Measurements from ENCODE around the gene GALNT18.

GALNT18 gene

DNA sequence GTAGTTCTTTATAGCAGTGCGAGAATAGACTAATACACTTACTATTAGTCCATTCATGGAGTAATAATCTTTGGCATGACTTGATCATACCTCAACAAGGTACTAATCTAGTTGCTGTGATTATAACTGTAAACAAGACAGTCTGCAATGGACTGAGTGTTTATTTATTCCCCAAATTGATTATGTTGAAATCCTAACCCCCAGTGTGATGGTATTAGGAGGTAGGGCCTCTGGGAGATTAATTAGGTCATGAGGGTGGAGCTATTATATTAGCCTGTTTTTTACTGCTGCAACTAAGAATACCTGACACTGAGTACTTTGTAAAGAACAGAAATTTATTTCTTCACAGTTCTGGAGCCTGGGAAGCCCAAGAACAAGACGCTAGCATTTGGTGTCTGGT lies 237.8 kb downstream of the GALNT18 start:
- ChIA-PET CTCF (no interaction called here), POLR2A (no interaction called here)
- TF ChIP-seq, protein P1, sequence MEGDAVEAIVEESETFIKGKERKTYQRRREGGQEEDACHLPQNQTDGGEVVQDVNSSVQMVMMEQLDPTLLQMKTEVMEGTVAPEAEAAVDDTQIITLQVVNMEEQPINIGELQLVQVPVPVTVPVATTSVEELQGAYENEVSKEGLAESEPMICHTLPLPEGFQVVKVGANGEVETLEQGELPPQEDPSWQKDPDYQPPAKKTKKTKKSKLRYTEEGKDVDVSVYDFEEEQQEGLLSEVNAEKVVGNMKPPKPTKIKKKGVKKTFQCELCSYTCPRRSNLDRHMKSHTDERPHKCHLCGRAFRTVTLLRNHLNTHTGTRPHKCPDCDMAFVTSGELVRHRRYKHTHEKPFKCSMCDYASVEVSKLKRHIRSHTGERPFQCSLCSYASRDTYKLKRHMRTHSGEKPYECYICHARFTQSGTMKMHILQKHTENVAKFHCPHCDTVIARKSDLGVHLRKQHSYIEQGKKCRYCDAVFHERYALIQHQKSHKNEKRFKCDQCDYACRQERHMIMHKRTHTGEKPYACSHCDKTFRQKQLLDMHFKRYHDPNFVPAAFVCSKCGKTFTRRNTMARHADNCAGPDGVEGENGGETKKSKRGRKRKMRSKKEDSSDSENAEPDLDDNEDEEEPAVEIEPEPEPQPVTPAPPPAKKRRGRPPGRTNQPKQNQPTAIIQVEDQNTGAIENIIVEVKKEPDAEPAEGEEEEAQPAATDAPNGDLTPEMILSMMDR (IDR thresholded peaks at IDR 0.05; ENCODE audit: control extremely low read depth, extremely low read depth, low read depth, missing control alignments): no peak
- DNase-seq (ENCODE audit: extremely low spot score): no peak

DNA sequence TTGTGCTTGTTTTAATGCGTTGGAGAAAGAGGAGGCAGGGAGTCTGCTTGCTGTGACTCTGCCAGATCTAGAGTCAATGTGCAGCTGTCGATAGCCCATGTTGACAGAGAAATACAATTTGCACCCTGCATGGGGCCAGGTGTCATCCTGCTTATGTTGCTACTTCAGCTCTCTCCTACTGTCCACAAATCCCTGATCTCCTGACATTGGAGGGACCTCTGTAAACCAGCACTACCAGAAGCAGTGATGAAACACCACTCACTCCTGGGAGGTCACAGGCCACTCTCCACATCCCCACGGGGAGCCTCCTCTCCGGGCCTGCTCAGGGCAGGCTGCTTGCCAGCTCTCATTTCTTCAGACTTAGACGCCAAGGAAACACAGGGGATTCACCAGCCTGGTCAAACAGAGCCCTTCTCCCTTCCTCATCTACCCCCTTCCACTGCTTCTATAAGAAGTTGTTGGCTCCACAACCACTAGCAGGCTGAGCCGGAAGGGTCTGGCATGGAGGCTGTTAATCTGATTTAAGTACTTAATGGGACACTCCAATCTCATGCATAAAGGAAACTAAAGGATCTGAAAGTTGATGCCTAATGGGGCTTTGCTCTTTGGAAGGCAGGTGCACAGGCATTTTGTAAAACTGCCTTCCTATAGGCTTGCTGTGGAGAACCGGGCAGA lies 238.8 kb downstream of the GALNT18 start:
- no peak for DNase-seq (ENCODE audit: extremely low spot score)
- CTCF ChIA-PET: no interaction called here
- POLR2A ChIA-PET: no interaction called here

GRCh38 chr11:11381471-11382105 lies 240.2 kb downstream of the GALNT18 start:
- ChIA-PET POLR2A (no interaction called here), CTCF (interaction anchor here (0.7 to 1.1 kb wide), 2 partner anchors 21 to 39 kb away, joined by 3 read pairs; no protein-coding TSS in a partner anchor)
- DNase-seq (ENCODE audit: extremely low spot score): no peak
- TF ChIP-seq, protein P1 (IDR thresholded peaks at IDR 0.05; ENCODE audit: control extremely low read depth, extremely low read depth, low read depth, missing control alignments): no peak

More for the DNA sequence above, 238.8 kb downstream of the GALNT18 start:
- TF ChIP-seq, protein P1 (IDR thresholded peaks at IDR 0.05; ENCODE audit: control extremely low read depth, extremely low read depth, low read depth, missing control alignments): no peak

DNA sequence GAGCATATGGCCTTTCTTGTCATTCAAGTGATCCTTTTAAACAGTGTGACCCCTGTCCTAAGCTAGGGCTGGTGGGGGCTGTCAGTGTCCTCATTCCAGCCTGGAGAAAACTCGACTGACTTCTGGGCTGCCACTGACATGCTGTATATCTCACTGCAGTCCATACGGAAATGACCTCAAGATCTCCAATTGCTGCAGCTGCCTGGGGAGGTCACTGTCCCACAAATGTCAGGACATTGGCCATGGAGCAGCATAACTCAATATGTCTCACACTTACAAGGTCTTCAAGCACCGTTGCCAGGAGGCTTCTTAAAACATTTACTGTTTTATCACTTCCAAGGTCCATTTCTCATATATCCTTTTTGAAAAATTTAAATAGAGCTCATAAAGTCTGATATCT lies 240.9 kb downstream of the GALNT18 start:
- TF ChIP-seq, protein P1 (IDR thresholded peaks at IDR 0.05; ENCODE audit: control extremely low read depth, extremely low read depth, low read depth, missing control alignments): no peak
- CTCF ChIA-PET: interaction anchor here (0.7 to 1.1 kb wide), 3 partner anchors 20 to 124 kb away, joined by 3 read pairs; no protein-coding TSS in a partner anchor
- DNase-seq (ENCODE audit: extremely low spot score): no peak
- POLR2A ChIA-PET: no interaction called here

GRCh38 chr11:11380340-11380739 lies 241.5 kb downstream of the GALNT18 start:
- TF ChIP-seq, protein P1 (IDR thresholded peaks at IDR 0.05; ENCODE audit: control extremely low read depth, extremely low read depth, low read depth, missing control alignments): no peak
- CTCF ChIA-PET: interaction anchor here (0.8 kb wide), 1 partner anchor 123 kb away, joined by 3 read pairs; no protein-coding TSS in a partner anchor
- POLR2A ChIA-PET: no interaction called here
- DNase-seq (ENCODE audit: extremely low spot score): no peak

DNA sequence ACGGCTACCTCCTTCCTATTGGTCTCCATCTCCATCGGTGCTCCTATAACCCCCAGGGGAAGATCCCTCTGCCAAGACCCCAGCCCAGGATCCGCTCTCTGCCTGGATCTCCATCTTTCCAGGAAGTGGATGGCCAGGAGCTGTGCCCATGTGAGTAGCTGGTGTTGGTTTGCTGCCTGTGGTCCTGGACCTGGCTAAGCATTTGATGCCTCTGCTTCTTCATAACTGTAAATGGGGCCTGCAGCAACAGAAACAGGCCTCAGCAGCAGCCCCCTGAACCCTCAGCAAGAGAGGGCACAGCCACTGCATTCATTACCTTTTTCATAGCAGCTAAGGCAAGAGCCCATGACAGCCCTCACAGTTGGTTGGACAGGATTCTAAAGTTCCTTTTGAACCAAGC lies 242.1 kb downstream of the GALNT18 start:
- CTCF ChIA-PET: no interaction called here
- TF ChIP-seq, protein P1 (IDR thresholded peaks at IDR 0.05; ENCODE audit: control extremely low read depth, extremely low read depth, low read depth, missing control alignments): no peak
- POLR2A ChIA-PET: no interaction called here
- DNase-seq (ENCODE audit: extremely low spot score): no peak
